Measurements from ENCODE around the gene STAC2.

DNA sequence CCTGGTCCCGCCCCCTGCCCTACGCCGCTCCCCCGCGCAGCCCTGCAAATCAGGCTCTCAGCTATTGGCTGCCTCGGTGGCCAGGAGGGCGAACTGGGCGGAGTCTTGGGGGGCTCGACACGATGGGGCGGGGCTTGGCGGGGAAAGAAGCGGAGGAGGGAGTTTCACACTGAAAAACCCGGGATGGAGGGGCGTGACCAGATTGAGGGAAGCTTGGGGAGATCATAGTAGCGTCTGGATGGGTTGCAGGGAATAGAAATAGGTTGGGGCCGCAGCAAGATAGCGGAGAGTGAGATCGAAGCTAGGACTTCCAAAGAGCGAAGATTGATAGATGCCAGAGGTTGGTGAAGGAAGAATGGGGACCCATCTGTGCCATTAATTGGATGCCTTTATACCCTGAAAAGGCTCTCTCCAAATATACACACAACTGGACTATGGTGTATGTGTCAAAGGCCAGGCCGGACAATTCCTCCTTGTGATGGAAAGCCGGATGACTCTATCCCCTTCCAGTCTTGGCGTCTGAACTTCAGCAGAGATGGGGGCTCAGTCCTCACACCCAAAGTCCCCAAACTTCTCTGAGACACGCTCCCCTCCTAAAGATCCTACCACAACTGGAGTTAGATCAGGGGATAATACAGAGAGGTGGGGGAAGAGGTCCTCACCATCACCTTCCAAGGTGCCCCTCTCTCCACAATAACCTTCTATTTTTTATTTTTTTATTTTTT lies 376 bp upstream of the STAC2 start:
- TF ChIP-seq POLR2AphosphoS5 (IDR thresholded peaks at IDR 0.05; ENCODE audit: borderline replicate concordance, low read depth, low read length), result no peak
- no peak for TF ChIP-seq EZH2 (IDR thresholded peaks at IDR 0.05)

Measured in SK-N-MC (cell line).